HUES6 (cell line): Measurements from ENCODE around the gene REV1.
"Not testable (repeated sequence)": the region's sequence is repeated elsewhere in the genome, so short reads cannot be mapped to it uniquely, and the experiment has no call there.

Source experiments
- H3K27ac ChIP-seq: 2 replicates; pipeline ENCODE4 v1.7.0; 2013; ENCODE audit warnings: low read depth, mild to moderate bottlenecking, low read length, inconsistent platforms
- H3K27me3 ChIP-seq: 2 replicates; pipeline ENCODE4 v1.6.1; 2013; ENCODE audit warnings: low read length; ENCODE audit not compliant: control insufficient read depth, insufficient read depth
- H3K36me3 ChIP-seq: 2 replicates; pipeline ENCODE4 v1.6.1; 2013; ENCODE audit warnings: low read length; ENCODE audit not compliant: control insufficient read depth, insufficient read depth
- H3K4me1 ChIP-seq: 2 replicates; pipeline ENCODE4 v1.6.1; 2013; ENCODE audit warnings: low read length; ENCODE audit not compliant: control insufficient read depth, insufficient read depth
- H3K4me3 ChIP-seq: 2 replicates; pipeline ENCODE4 v1.5.1; 2013; ENCODE audit warnings: low read depth, low read length
- H3K9ac ChIP-seq: one replicate; pipeline ENCODE4 v1.6.1; 2013; ENCODE audit warnings: mild to moderate bottlenecking, low read length
- H3K9me3 ChIP-seq: 2 replicates; pipeline ENCODE4 v1.6.1; 2013; ENCODE audit warnings: low read depth, low read length; ENCODE audit not compliant: control insufficient read depth, insufficient read depth

REV1 gene

DNA sequence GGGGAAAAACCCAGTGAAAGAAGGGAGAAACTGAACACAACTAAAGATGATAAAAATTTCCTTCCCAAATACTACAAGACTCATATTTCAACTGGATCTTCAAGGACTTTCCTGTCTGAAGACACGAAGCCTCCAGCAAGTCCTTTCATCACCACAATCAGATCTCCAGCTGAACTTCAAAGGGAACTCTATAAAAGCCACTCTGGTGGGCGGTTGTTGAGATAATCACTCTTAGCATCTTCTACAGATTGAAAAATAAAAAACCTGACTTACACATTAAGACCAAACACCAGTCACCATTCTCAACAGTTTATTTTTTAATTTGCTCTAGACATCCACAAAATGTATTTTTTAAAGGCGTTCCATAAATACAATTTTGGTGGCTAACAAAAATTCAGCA is 4.4 kb downstream of the REV1 start:
- Histone ChIP-seq H3K4me3 (no peak overlapping the region), H3K9ac (no peak overlapping the region), H3K4me1 (peaks cover 32% of the 10 kb centered on the region)

DNA sequence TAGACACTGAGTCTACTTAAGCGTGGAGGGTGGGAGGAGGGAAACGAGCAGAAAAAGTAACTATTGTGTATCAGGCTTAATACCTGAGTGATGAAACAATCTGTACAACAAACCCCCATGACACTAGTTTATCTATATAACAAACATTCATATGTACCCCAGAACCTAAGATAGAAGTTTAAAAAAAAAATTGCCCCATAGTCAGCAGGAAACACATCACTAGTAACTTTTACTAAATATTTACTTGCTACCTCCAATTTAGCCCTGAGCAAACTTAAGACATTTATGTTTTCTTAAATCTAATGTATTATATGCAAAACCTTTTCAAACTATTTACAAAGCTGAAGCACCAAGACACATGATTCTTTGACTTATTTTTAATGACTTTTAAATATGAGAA is 5.6 kb downstream of the REV1 start:
- Histone ChIP-seq H3K36me3 (no peaks in the 10 kb centered on the region), H3K4me3 (no peak overlapping the region), H3K27me3 (no peaks in the 10 kb centered on the region), H3K9me3 (no peaks in the 10 kb centered on the region), H3K27ac (no peak overlapping the region), H3K4me1 (peaks cover 36% of the 10 kb centered on the region), H3K9ac (no peak overlapping the region)

More for the DNA sequence above, 4.4 kb downstream of the REV1 start:
- H3K27ac ChIP-seq = 0 out of 2 replicates have a peak overlapping the region, but pooled peaks have one; percentile 17
- no peaks in the 10 kb centered on the region for H3K27me3 ChIP-seq
- H3K9me3 ChIP-seq = no peaks in the 10 kb centered on the region
- no peaks in the 10 kb centered on the region for H3K36me3 ChIP-seq

GRCh38 chr2:99481941-99482340 is 7.9 kb downstream of the REV1 start:
- Histone ChIP-seq H3K27me3 (no peaks in the 10 kb centered on the region), H3K4me1 (peaks cover 36% of the 10 kb centered on the region), H3K36me3 (no peaks in the 10 kb centered on the region), H3K27ac (no peak overlapping the region), H3K4me3 (no peak overlapping the region), H3K9me3 (no peaks in the 10 kb centered on the region), H3K9ac (no peak overlapping the region)

DNA sequence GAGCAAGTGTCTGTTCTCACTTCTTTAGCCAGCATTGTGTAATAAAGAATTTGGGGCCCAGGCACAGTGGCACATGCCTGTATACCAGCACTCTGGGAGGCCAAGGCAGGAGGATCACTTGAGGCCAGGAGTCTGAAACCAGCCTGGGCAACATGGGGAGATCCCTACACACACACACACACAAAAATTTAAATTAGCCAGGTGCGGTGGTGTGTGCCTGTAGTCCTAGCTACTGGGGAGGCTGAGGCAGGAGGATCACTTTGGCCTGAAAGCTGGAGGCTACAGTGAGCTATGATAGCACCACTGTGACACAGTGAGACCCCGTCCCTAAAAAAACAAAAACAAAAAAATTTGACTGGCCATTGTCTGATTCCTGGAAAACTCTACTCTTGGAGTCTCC is 8.3 kb downstream of the REV1 start:
- Histone ChIP-seq H3K4me1 (peaks cover 34% of the 10 kb centered on the region), H3K9ac (no peak overlapping the region), H3K27me3 (no peaks in the 10 kb centered on the region), H3K9me3 (no peaks in the 10 kb centered on the region), H3K4me3 (no peak overlapping the region), H3K27ac (no peak overlapping the region), H3K36me3 (no peaks in the 10 kb centered on the region)

- Histone ChIP-seq H3K4me1 (peaks cover 34% of the 10 kb centered on the region), H3K27me3 (no peaks in the 10 kb centered on the region), H3K27ac (no peak overlapping the region), H3K9ac (no peak overlapping the region), H3K4me3 (no peak overlapping the region), H3K9me3 (no peaks in the 10 kb centered on the region), H3K36me3 (no peaks in the 10 kb centered on the region)
These were observed 9.4 kb downstream of the REV1 start for GRCh38 chr2:99480390-99480789.

- Histone ChIP-seq H3K9me3 (no peaks in the 10 kb centered on the region), H3K9ac (peak overlapping the region; percentile 15), H3K36me3 (no peaks in the 10 kb centered on the region), H3K27me3 (no peaks in the 10 kb centered on the region), H3K4me3 (no peak overlapping the region), H3K4me1 (peaks cover 41% of the 10 kb centered on the region), H3K27ac (no peak overlapping the region)
These were observed 11.2 kb downstream of the REV1 start for GRCh38 chr2:99478632-99479031.

DNA sequence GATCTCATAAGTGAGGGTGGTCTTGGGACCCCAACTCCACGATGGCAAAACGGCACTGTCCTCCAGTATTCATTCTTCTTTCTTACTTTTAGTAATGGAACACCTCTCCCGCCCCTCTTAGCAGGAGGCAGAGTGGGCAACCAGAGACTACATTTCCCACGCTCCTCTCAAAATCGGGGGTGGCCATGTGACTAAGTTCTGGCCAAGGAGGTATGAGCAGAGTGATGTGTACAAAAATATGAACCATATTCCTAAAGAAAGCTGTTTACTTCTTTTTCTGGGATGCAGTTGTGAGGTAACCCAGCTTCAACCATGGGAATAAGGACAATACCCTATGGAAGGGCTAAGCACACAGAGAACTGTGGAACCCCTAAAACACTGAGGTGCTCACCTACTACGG is 12.8 kb downstream of the REV1 start:
- Histone ChIP-seq H3K9ac (no peak overlapping the region), H3K9me3 (no peaks in the 10 kb centered on the region), H3K27me3 (no peaks in the 10 kb centered on the region), H3K36me3 (no peaks in the 10 kb centered on the region), H3K4me3 (no peak overlapping the region), H3K27ac (no peak overlapping the region), H3K4me1 (peaks cover 43% of the 10 kb centered on the region)

GRCh38 chr2:99476629-99477028 is 13.2 kb downstream of the REV1 start:
- Histone ChIP-seq H3K9me3 (no peaks in the 10 kb centered on the region), H3K9ac (no peak overlapping the region), H3K4me3 (no peak overlapping the region), H3K4me1 (peaks cover 43% of the 10 kb centered on the region), H3K27ac (no peak overlapping the region), H3K27me3 (no peaks in the 10 kb centered on the region), H3K36me3 (no peaks in the 10 kb centered on the region)

GRCh38 chr2:99475095-99475494 is 14.7 kb downstream of the REV1 start:
- H3K4me1 ChIP-seq = peaks cover 38% of the 10 kb centered on the region
- H3K9ac ChIP-seq, H3K36me3 ChIP-seq, H3K27me3 ChIP-seq, H3K4me3 ChIP-seq: not testable (repeated sequence)
- H3K27ac ChIP-seq = peak overlapping the region; percentile 83
- peaks cover 11% of the 10 kb centered on the region; the same call in 1 of the 2 replicates for H3K9me3 ChIP-seq

DNA sequence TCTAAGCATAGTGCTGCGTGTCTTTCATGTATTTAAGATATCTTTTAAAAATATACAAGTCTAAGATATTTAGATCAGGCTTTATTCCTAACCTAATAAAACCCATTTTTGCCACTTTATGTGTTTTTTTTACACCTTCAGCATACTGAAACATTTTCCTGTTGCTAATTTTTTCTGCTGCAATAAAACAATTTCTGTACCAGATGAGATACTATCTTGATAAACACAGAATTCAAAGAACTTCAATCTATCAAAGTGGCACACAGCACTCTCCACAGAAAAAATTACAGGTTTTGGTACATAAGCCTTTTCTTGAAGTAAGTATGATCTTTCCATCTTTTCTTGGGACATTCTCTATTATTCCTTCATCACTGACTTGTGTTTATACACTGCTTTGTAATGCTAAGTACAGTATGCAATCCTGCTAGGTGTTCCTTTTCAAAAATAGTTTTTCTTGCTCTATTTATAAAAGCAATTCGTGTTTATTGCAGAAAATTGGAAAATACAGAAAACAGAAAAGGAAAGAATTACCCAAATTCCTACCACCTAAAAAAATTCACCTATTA is 16.2 kb downstream of the REV1 start:
- 0 out of 2 replicates have a peak overlapping the region, but pooled peaks have one; percentile 25 for H3K27ac ChIP-seq
- H3K27me3 ChIP-seq = no peaks in the 10 kb centered on the region
- 0 out of 2 replicates have a peak, but pooled peaks cover 2% of the 10 kb centered on the region for H3K36me3 ChIP-seq
- peaks cover 36% of the 10 kb centered on the region for H3K4me1 ChIP-seq
- no peak overlapping the region for H3K4me3 ChIP-seq
- H3K9me3 ChIP-seq = peaks cover 15% of the 10 kb centered on the region; the same call in 1 of the 2 replicates
- no peak overlapping the region for H3K9ac ChIP-seq

DNA sequence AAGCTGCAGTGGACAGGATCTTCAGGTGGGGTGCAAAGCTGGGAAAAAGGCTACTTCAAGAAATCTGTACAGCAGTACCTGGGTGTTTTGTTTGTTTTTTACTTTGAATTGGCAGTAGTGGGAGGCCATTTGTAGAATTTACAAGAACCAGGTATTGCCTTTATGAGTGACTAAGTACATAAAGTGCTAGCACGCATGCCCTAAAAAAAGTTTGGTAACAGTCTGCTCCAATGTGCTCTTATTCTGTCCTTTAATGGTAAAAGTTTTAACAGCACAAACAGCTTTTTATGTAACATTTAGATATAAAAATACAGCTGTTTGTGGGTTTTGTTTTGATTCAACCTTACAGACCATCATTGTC is 17.2 kb downstream of the REV1 start:
- H3K27ac ChIP-seq = no peak overlapping the region
- no peaks in the 10 kb centered on the region for H3K27me3 ChIP-seq
- H3K9me3 ChIP-seq = peaks cover 15% of the 10 kb centered on the region; the same call in 1 of the 2 replicates
- H3K36me3 ChIP-seq = 0 out of 2 replicates have a peak, but pooled peaks cover 5% of the 10 kb centered on the region
- no peak overlapping the region for H3K9ac ChIP-seq
- peaks cover 32% of the 10 kb centered on the region for H3K4me1 ChIP-seq
- no peak overlapping the region for H3K4me3 ChIP-seq
